Kidney (tissue), 14 donors: Measurements from ENCODE around the gene TFCP2L1. TPM values are rescaled to one million over a fixed set of nuclear protein-coding genes. Genes with fewer than 3 reads are reported as not detected.

Experiments used
- DNase-seq, 5 donors: peaks; one replicate each; pipeline ENCODE4 v3.0.0-alpha.2; 2013 to 2020
- FAIRE-seq: peaks from 2 replicates; lab custom pipeline; 2012; peaks lifted over from hg19 to GRCh38; lab: Jason Lieb, UNC
- H3K27ac ChIP-seq, 2 donors: one replicate each; pipeline ENCODE4 v1.7.0; 2013; ENCODE audit warnings: low read depth in 2 of 2, low read length in 2 of 2, inconsistent platforms in 1 of 2
- H3K27me3 ChIP-seq: one replicate; pipeline ENCODE4 v1.7.1; 2013; ENCODE audit warnings: low read length, inconsistent platforms; ENCODE audit not compliant: control insufficient read depth, insufficient read depth
- H3K36me3 ChIP-seq, 3 donors: one replicate each; pipeline versions ENCODE4 v1.7.0 to v1.7.1; 2013; ENCODE audit warnings: low read length in 3 of 3, control low read depth in 1 of 3, inconsistent platforms in 1 of 3; ENCODE audit not compliant: insufficient read depth in 3 of 3, control insufficient read depth in 2 of 3
- H3K4me1 ChIP-seq, 3 donors: one replicate each; pipeline versions ENCODE4 v1.7.0 to v1.7.1; 2013; ENCODE audit warnings: low read length in 3 of 3, inconsistent platforms in 1 of 3, low read depth in 1 of 3; ENCODE audit not compliant: control insufficient read depth in 2 of 3, insufficient read depth in 2 of 3
- H3K4me3 ChIP-seq, 3 donors: one replicate each; pipeline versions ENCODE4 v1.7.0 to v1.8.1; 2013; ENCODE audit warnings: low read length in 3 of 3, control low read depth in 1 of 3, inconsistent platforms in 1 of 3
- H3K9ac ChIP-seq, 3 donors: one replicate each; pipeline versions ENCODE4 v1.7.0 to v1.7.1; 2013; ENCODE audit warnings: low read length in 3 of 3, control low read depth in 1 of 3, inconsistent platforms in 1 of 3
- H3K9me3 ChIP-seq, 3 donors: one replicate each; pipeline versions ENCODE4 v1.7.0 to v1.7.1; 2013; ENCODE audit warnings: low read length in 3 of 3, control low read depth in 1 of 3, inconsistent platforms in 1 of 3; ENCODE audit not compliant: control insufficient read depth in 2 of 3, insufficient read depth in 1 of 3
- intact Hi-C: fragments of 100-400 bp; cut with DNase I; formaldehyde crosslinking; loops from one replicate; pipeline ENCODE4 v1.11.1; 2022
- polyA plus RNA-seq: library from polyadenylated mRNA; stranded (reverse); fragments of 350-450 nt; fragmentation: Illumina TruSeq; extraction: RNeasy Lipid Tissue Mini Kit (QIAGEN cat#74804); gene quantifications from one replicate; pipeline ENCODE4 v1.2.3, GENCODE V29; 2014; ENCODE audit warnings: low read depth, low replicate concordance; ENCODE audit not compliant: insufficient read depth
- total RNA-seq: library from RNA; stranded (reverse); fragmentation: NEBNext Ultra II Directional; extraction: Animal tissue kit (Norgen Biotek cat#: 25700); gene quantifications from one replicate; pipeline ENCODE4 v1.2.1, GENCODE V29; 2021
- TF ChIP-seq, protein P1 (sequence below): IDR thresholded peaks from 3 replicates; pipeline ENCODE4 v1.5.1; 2012; ENCODE audit warnings: mild to moderate bottlenecking, moderate library complexity, borderline replicate concordance; ENCODE audit not compliant: insufficient read depth; ENCODE audit errors: extremely low read depth
- donor health status: control.
- donor health status: control.
- donor health status: control.
- donor health status: control.
- donor health status: control.
- donor health status: DM: yes; HTN: yes; CAD: no.
- donor health status: Normal renal cell carcinoma (clear cell type).

TFCP2L1 gene
- total and polyA plus RNA-seq, 2 donors from 2014 or later: 44.4 to 172 TPM

DNA sequence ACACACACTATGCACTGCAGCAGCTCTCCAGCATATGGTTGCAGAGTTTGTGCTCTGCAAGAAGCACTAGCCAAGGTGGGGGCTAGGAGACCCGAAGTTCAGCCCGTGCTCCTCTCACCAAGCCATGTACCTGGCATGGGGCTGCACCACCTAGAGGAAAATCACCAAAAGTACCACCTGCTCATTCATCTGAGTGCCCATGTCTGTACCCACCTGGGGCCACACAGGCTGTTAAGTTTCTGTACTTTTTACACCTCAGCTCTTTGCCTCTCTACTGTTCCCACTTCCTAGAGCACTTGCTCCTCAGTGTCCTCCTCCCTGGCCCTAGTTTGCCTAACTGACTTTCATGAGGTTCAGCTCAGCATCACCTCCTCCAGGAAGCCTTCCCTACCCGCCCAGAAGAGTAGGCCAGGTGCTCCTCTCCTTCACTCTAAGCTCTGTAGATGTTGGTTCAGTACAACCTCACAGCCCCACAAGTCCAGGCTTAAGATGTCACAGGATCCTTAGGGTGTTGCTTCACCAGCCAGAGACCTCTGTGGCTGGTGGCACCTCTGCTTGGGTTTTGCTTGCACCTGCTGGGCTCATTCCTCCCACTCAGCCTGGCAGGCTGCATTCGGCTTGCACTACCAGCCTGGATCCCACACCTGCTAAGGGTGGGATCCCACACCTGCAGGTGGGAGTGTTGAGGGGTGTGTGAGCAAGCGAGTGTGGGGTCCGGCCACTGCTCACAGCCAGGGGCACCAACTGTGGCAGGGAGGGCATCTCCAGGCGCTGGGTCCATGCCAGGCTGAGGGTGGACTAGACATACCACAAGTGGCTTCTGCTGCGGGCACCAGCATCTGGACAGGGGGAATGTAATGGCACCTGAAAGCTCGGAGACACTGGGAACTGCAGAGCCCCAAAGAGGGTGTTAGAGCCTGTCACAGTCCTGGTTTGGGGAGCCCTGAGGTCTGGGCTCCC is 10.2 kb upstream of the TFCP2L1 start:
- Histone ChIP-seq H3K27me3 (no peaks in the 10 kb centered on the region), H3K27ac (no peak overlapping the region), H3K36me3 (no peaks in the 10 kb centered on the region), H3K4me1 (no peaks in the 10 kb centered on the region), H3K9me3 (no peaks in the 10 kb centered on the region), H3K4me3 (no peak overlapping the region), H3K9ac (no peak overlapping the region)
- DNase-seq (no peak), FAIRE-seq (no peak)
- intact Hi-C loops: no loop called here
- TF ChIP-seq, protein P1, sequence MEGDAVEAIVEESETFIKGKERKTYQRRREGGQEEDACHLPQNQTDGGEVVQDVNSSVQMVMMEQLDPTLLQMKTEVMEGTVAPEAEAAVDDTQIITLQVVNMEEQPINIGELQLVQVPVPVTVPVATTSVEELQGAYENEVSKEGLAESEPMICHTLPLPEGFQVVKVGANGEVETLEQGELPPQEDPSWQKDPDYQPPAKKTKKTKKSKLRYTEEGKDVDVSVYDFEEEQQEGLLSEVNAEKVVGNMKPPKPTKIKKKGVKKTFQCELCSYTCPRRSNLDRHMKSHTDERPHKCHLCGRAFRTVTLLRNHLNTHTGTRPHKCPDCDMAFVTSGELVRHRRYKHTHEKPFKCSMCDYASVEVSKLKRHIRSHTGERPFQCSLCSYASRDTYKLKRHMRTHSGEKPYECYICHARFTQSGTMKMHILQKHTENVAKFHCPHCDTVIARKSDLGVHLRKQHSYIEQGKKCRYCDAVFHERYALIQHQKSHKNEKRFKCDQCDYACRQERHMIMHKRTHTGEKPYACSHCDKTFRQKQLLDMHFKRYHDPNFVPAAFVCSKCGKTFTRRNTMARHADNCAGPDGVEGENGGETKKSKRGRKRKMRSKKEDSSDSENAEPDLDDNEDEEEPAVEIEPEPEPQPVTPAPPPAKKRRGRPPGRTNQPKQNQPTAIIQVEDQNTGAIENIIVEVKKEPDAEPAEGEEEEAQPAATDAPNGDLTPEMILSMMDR: no peak

DNA sequence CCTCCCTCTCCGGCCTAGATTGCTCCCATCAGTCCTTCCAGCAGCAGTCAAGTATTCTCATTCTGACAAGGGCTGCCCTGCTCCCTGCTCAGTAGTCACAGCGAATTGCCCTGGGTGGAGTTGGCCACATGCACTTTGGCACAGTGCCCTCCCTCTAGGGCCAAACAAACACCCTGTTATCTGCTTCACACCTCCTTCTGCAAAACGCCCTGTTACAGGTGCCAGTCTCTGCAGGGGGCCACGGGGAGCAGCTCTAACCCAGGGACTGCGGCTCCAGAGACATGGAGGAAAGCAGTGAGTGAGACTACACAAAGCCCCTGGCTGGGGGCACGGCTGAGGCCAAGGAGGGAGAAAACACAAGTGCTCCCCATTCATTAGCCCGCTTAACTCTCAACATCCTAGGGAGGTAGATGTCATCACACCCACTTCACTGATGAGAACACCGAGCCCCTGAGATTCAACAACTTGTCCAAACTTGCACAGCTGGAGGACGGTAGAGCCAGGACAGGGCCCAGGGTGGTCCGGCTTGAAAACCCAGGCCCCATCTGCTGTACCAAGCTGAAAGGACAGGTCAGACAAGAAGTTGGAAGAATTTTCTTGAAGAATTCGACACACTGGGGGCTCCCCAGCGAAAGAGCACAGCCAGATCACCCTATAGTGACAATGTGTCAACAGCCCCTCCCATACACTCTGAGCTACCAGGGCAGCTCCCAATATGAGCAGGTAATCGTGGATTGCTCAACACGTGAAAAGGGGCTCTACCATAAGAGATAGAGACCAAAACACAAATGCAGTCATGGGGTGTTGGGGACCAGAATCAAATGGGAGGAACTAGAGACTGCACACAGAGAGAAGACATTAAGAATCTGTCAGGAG is 8.7 kb upstream of the TFCP2L1 start:
- Histone ChIP-seq H3K27me3 (no peaks in the 10 kb centered on the region), H3K9me3 (no peaks in the 10 kb centered on the region), H3K4me3 (no peak overlapping the region), H3K27ac (no peak overlapping the region), H3K9ac (no peak overlapping the region), H3K4me1 (no peaks in the 10 kb centered on the region), H3K36me3 (no peaks in the 10 kb centered on the region)
- TF ChIP-seq, protein P1: no peak
- intact Hi-C loops: no loop called here
- FAIRE-seq: no peak
- DNase-seq: no peak

DNA sequence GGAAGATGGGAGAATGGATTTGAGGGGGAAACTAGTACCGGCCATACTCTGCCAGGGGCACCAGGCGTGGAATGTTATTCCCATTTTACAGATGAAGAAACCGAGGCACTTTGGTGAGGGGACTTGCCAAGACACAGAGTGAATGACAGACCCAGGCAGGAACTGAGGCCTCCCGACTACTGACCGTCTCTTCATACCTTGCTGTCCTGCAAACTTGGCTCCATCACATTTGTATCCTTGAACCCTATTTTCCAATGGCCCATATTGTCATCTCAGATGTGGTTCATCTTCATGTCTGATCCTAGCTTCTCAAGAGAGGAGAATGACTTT is 6.2 kb upstream of the TFCP2L1 start:
- Histone ChIP-seq H3K36me3 (no peaks in the 10 kb centered on the region), H3K4me1 (no peaks in the 10 kb centered on the region), H3K27ac (no peak overlapping the region), H3K4me3 (no peak overlapping the region), H3K9ac (no peak overlapping the region), H3K27me3 (no peaks in the 10 kb centered on the region), H3K9me3 (no peaks in the 10 kb centered on the region)
- intact Hi-C loops: no loop called here
- DNase-seq (no peak), FAIRE-seq (no peak)
- TF ChIP-seq, protein P1: no peak
